Heart left ventricle (tissue), 13 donors: ENCODE results near the gene TNFAIP3.

ENCODE experiments used
- CTCF ChIP-seq, 12 donors: fragments of 200-600 bp; sonication (generic) in 4 of 12; IDR thresholded peaks; one replicate each; pipeline versions ENCODE4 v1.5.0 to v1.8.0; 2018 to 2022; ENCODE audit warnings: antibody characterized with exemption in 12 of 12, mild to moderate bottlenecking in 5 of 12
- POLR2A ChIP-seq, 2 donors: fragments of 450-650 bp; IDR thresholded peaks; one replicate each; pipeline ENCODE4 v1.6.1; 2017; ENCODE audit warnings: antibody characterized with exemption in 2 of 2, mild to moderate bottlenecking in 2 of 2, moderate library complexity in 2 of 2
- donor health status: ischemic (EF 13 %, LVEDD 7.1; RV severe dilation, severe dysfunction).
- donor health status: DM: no; HTN: yes; CAD: no.
- donor health status: DM: no; HTN: no; CAD: no.
- donor health status: ischemic (EF 25% LVEDD 6.9; RV normal size, moderate dysfunction).
- donor health status: ischemic (EF 25% LVEDD 5.7; RV mildly dilated, moderate dysfunction).
- donor health status: ischemic (EF 35%, LVEDD 5.7; RV mildly dilated, moderate dysfunction).
- donor health status: nonischemic (EF 11% LVEDD 7.7; RV severe dilation, severe dysfunction).
- donor health status: DM: yes; HTN: yes; CAD: no.
- donor health status: PGD.
- donor health status: ischemic (EF 29% LVEDD 5.4; RV normal size, mild dysfunction).
- donor health status: nonischemic (EF 23%, LVEDD 6.1; RV moderate dilation, normal function).

DNA sequence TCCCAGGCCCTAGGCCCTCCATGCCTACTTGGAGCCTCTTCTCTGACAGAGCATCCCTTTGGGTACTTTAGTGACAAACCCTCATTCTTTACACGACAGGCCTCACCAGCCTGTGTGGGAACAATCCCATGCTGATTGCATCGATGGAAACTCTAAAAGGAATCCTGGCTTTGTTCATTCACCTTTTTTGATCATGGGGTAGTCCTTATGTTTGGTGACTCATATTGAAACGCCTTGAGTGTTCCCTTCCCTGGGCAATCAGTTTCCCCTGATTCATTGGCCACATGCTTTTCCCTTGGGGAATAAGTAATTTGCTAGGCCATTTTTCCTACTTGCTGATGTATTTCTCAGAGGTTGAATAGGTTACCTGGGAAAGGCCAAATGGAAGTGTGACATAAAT, 14.7 kb upstream of the TNFAIP3 start:
- TF ChIP-seq CTCF (IDR thresholded peaks at IDR 0.05) (no peak), POLR2A (IDR thresholded peaks at IDR 0.05) (no peak)
